Neural progenitor cell (in vitro differentiated cells): ENCODE data around the gene ANKMY1. TPM values are rescaled to one million over a fixed set of nuclear protein-coding genes. Genes with fewer than 3 reads are reported as not detected.
"Not testable (repeated sequence)": the region's sequence is repeated elsewhere in the genome, so short reads cannot be mapped to it uniquely, and the experiment has no call there.

Source experiments
- DNase-seq: peaks from one replicate; pipeline ENCODE4 v3.0.0-alpha.2; 2016; ENCODE audit warnings: low spot score
- H2AFZ ChIP-seq: fragments of 200-600 bp; sonication (generic); replicated peaks from 2 replicates; pipeline ENCODE4 v1.6.1; 2016; ENCODE audit warnings: antibody characterized with exemption
- H3F3A ChIP-seq: fragments of 200-600 bp; sonication (generic); 2 replicates; pipeline ENCODE4 v1.6.1; 2016; ENCODE audit warnings: antibody characterized with exemption, low read depth
- H3K27ac ChIP-seq: fragments of 200-600 bp; sonication (generic); 2 replicates; pipeline ENCODE4 v1.5.1; 2016; ENCODE audit warnings: mild to moderate bottlenecking
- H3K27me3 ChIP-seq: fragments of 200-600 bp; sonication (generic); 2 replicates; pipeline ENCODE4 v1.6.1; 2016; ENCODE audit warnings: mild to moderate bottlenecking, moderate library complexity
- H3K36me3 ChIP-seq: fragments of 200-600 bp; sonication (generic); 2 replicates; pipeline ENCODE4 v1.5.1; 2016
- H3K4me1 ChIP-seq: fragments of 200-600 bp; sonication (generic); 2 replicates; pipeline ENCODE4 v1.6.1; 2016; ENCODE audit warnings: mixed run types
- H3K4me2 ChIP-seq: fragments of 200-600 bp; sonication (generic); 2 replicates; pipeline ENCODE4 v1.6.1; 2016
- H3K4me3 ChIP-seq: fragments of 200-600 bp; sonication (generic); 2 replicates; pipeline ENCODE4 v1.5.1; 2016
- H3K79me2 ChIP-seq: fragments of 200-600 bp; sonication (generic); 2 replicates; pipeline ENCODE4 v1.6.1; 2016; ENCODE audit warnings: low read depth
- H3K9ac ChIP-seq: fragments of 200-600 bp; sonication (generic); 2 replicates; pipeline ENCODE4 v1.6.1; 2016
- H3K9me3 ChIP-seq: fragments of 200-600 bp; sonication (generic); 2 replicates; pipeline ENCODE4 v1.5.1; 2016; ENCODE audit warnings: low read depth
- H4K20me1 ChIP-seq: fragments of 200-600 bp; sonication (generic); 2 replicates; pipeline ENCODE4 v1.6.1; 2016; ENCODE audit warnings: low read depth
- H3K27ac Mint-ChIP-seq: 3 replicates; pipeline ENCODE4 v1.8.0; 2021; ENCODE audit warnings: mixed read lengths
- H3K27me3 Mint-ChIP-seq: 2 replicates; pipeline ENCODE4 v1.8.0; 2022; ENCODE audit warnings: low read depth, mild to moderate bottlenecking, inconsistent platforms, moderate library complexity, mixed read lengths; ENCODE audit not compliant: insufficient read depth
- H3K36me3 Mint-ChIP-seq: 3 replicates; pipeline ENCODE4 v1.8.0; 2021; ENCODE audit warnings: mixed read lengths
- H3K4me1 Mint-ChIP-seq: 3 replicates; pipeline ENCODE4 v1.8.0; 2021; ENCODE audit warnings: mixed read lengths
- H3K4me3 Mint-ChIP-seq: 3 replicates; pipeline ENCODE4 v1.8.0; 2021; ENCODE audit warnings: mild to moderate bottlenecking, moderate library complexity, mixed read lengths
- H3K9me3 Mint-ChIP-seq: 3 replicates; pipeline ENCODE4 v1.8.0; 2020; ENCODE audit warnings: mixed read lengths
- CTCF ChIP-seq: fragments of 200-600 bp; sonication (generic); IDR thresholded peaks from 2 replicates; pipeline ENCODE4 v1.5.1; 2017; ENCODE audit warnings: antibody characterized with exemption, mild to moderate bottlenecking
- EZH2 ChIP-seq: fragments of 200-600 bp; sonication (generic); IDR thresholded peaks from 2 replicates; pipeline ENCODE4 v1.6.1; 2017; ENCODE audit warnings: antibody characterized with exemption, mild to moderate bottlenecking, moderate library complexity
- EZH2phosphoT487 ChIP-seq: fragments of 200-600 bp; sonication (generic); IDR thresholded peaks from 2 replicates; pipeline ENCODE4 v1.6.1; 2017; ENCODE audit warnings: antibody characterized with exemption
- total RNA-seq: library from RNA; depleted of rRNA; stranded (reverse); fragments of >200 nt; gene quantifications from 2 replicates; pipeline ENCODE4 v1.2.3, GENCODE V29; 2015; ENCODE audit warnings: low replicate concordance

Gene ANKMY1
- total RNA-seq, 1 donor from 2014 or later: 4.2 TPM

GRCh38 chr2:240539906-240540305, 17.9 kb downstream of the ANKMY1 start:
- Histone ChIP-seq H2AFZ (no peak overlapping the region), H3K27ac (no peak overlapping the region), H3K27me3 (no peaks in the 10 kb centered on the region), H3K4me3 (no peak overlapping the region), H3K9me3 (no peaks in the 10 kb centered on the region), H4K20me1 (no peaks in the 10 kb centered on the region), H3K79me2 (no peaks in the 10 kb centered on the region), H3K4me1 (no peaks in the 10 kb centered on the region), H3K4me2 (no peak overlapping the region), H3K36me3 (peaks cover 5% of the 10 kb centered on the region), H3F3A (no peaks in the 10 kb centered on the region), H3K9ac (no peak overlapping the region)
- DNase-seq: no peak
- Mint-ChIP-seq H3K9me3 (peaks cover 10% of the 10 kb centered on the region), H3K36me3 (peaks cover 31% of the 10 kb centered on the region), H3K4me1 (no peaks in the 10 kb centered on the region), H3K4me3 (no peak overlapping the region), H3K27me3 (peaks cover 5% of the 10 kb centered on the region), H3K27ac (no peak overlapping the region)
- TF ChIP-seq CTCF: no peak
- no peak for TF ChIP-seq EZH2phosphoT487
- no peak for TF ChIP-seq EZH2

- not testable (repeated sequence) for H3K9ac ChIP-seq, H3K27ac Mint-ChIP-seq
These were observed 18.7 kb downstream of the ANKMY1 start for GRCh38 chr2:240539101-240539500.

GRCh38 chr2:240538031-240538780, 19.6 kb downstream of the ANKMY1 start:
- Mint-ChIP-seq H3K27me3 (peaks cover 5% of the 10 kb centered on the region), H3K4me1 (no peaks in the 10 kb centered on the region), H3K36me3 (peaks cover 26% of the 10 kb centered on the region), H3K27ac (no peak overlapping the region), H3K9me3 (peaks cover 6% of the 10 kb centered on the region), H3K4me3 (no peak overlapping the region)
- no peak overlapping the region for H3K27ac ChIP-seq
- H3K4me3 ChIP-seq: no peak overlapping the region
- H3K4me1 ChIP-seq: no peaks in the 10 kb centered on the region
- H4K20me1 ChIP-seq: no peaks in the 10 kb centered on the region
- H3K4me2 ChIP-seq: no peak overlapping the region
- H2AFZ ChIP-seq: no peak overlapping the region
- TF ChIP-seq EZH2 (no peak), EZH2phosphoT487 (no peak), CTCF (no peak)
- H3K36me3 ChIP-seq: no peaks in the 10 kb centered on the region
- no peak overlapping the region for H3K9ac ChIP-seq
- DNase-seq: no peak
- no peaks in the 10 kb centered on the region for H3F3A ChIP-seq
- H3K27me3 ChIP-seq: no peaks in the 10 kb centered on the region
- H3K9me3 ChIP-seq: no peaks in the 10 kb centered on the region
- H3K79me2 ChIP-seq: no peaks in the 10 kb centered on the region

More at GRCh38 chr2:240539101-240539500, 18.7 kb downstream of the ANKMY1 start:
- H3K4me1 Mint-ChIP-seq, H3K9me3 Mint-ChIP-seq, H3K79me2 ChIP-seq, H3K4me1 ChIP-seq, H4K20me1 ChIP-seq, DNase-seq, H3K4me2 ChIP-seq, H3K4me3 ChIP-seq, H3K4me3 Mint-ChIP-seq, H3K27me3 ChIP-seq, H2AFZ ChIP-seq, H3K9me3 ChIP-seq, H3K27me3 Mint-ChIP-seq, H3K27ac ChIP-seq, H3K36me3 ChIP-seq, H3F3A ChIP-seq: not testable (repeated sequence)
- H3K36me3 Mint-ChIP-seq: peaks cover 28% of the 10 kb centered on the region

GRCh38 chr2:240532031-240532775, 25.6 kb downstream of the ANKMY1 start:
- Histone ChIP-seq H3F3A (no peaks in the 10 kb centered on the region), H3K9me3 (peaks cover 13% of the 10 kb centered on the region), H3K27ac (no peak overlapping the region), H4K20me1 (no peaks in the 10 kb centered on the region), H3K79me2 (no peaks in the 10 kb centered on the region), H3K9ac (no peak overlapping the region), H3K36me3 (peaks cover 7% of the 10 kb centered on the region), H2AFZ (no peak overlapping the region), H3K27me3 (no peaks in the 10 kb centered on the region), H3K4me3 (no peak overlapping the region), H3K4me1 (no peaks in the 10 kb centered on the region), H3K4me2 (no peak overlapping the region)
- H3K27ac Mint-ChIP-seq: no peak overlapping the region
- no peaks in the 10 kb centered on the region for H3K4me1 Mint-ChIP-seq
- peaks cover 2% of the 10 kb centered on the region for H3K27me3 Mint-ChIP-seq
- TF ChIP-seq EZH2phosphoT487 (no peak), EZH2 (no peak), CTCF (no peak)
- peaks cover 36% of the 10 kb centered on the region for H3K36me3 Mint-ChIP-seq
- H3K9me3 Mint-ChIP-seq: peaks cover 49% of the 10 kb centered on the region
- no peak for DNase-seq
- H3K4me3 Mint-ChIP-seq: no peak overlapping the region
